ENCODE results near the gene SH3PXD2A.

DNA sequence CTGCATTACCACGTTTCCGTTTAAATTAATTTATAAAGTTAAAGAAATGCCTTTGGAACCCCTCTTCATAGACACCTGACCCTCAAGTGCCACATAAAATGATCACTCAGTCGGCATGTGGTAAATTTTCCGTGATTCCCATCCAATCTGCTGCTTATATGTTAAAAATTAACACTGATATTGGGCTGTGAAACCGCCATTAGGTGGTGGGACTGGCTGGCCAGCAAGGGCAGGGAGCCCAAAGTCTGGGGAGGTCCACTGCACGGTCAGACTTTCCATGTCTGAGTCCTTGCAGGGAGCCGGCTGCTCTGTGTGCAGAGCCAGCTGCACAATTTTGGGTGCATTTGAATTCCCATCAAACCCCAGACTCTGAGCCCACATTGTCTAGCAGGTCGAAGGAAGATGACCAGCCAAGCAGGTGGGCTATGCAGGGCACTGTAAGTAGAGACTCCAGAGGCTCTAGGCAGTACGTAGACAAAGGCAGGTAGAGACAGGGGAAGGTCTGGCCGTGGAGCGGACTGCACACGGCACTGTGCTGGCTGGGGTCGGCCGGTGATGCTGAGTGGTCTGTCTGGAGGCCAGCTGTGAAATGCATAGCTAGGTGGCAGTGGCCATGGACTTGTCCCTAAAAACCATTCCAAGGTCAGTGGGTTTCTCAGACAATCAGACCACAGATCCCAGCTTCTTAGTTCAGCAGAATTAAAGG is 122.9 kb downstream of the SH3PXD2A start:
- no peak for TF ChIP-seq CTCF (IDR thresholded peaks at IDR 0.05)
- TF ChIP-seq POLR2A (IDR thresholded peaks at IDR 0.05), result no peak
- TF ChIP-seq POLR2AphosphoS5 (IDR thresholded peaks at IDR 0.05), result no peak

Data from sigmoid colon (tissue), 4 donors.